ENCODE measurements around the gene SAMD14. TPM values are rescaled to one million over a fixed set of nuclear protein-coding genes. Genes with fewer than 3 reads are reported as not detected.
"Not testable (repeated sequence)": the region's sequence is repeated elsewhere in the genome, so short reads cannot be mapped to it uniquely, and the experiment has no call there.

The SAMD14 gene
- total RNA-seq, 1 donor from 2014 or later, result 2.4 TPM

GRCh38 chr17:50070908-50071680 lies 58.9 kb downstream of the SAMD14 start:
- H3K4me3 Mint-ChIP-seq (ENCODE audit: low read depth), result no peak overlapping the region
- no peaks in the 10 kb centered on the region for H3K36me3 Mint-ChIP-seq (ENCODE audit: low read depth)
- H3K4me1 Mint-ChIP-seq (ENCODE audit: low read depth), result no peaks in the 10 kb centered on the region
- no peaks in the 10 kb centered on the region for H3K9me3 Mint-ChIP-seq
- intact Hi-C loops (cut with micrococcal nuclease), result no loop called here
- no peaks in the 10 kb centered on the region for H3K27me3 Mint-ChIP-seq (ENCODE audit: low read depth)
- DNase-seq (ENCODE audit: low spot score), result no peak
- no peak overlapping the region for H3K27ac Mint-ChIP-seq

- Mint-ChIP-seq H3K4me1 (ENCODE audit: low read depth) (no peaks in the 10 kb centered on the region), H3K9me3 (no peaks in the 10 kb centered on the region), H3K4me3 (ENCODE audit: low read depth) (no peak overlapping the region), H3K36me3 (ENCODE audit: low read depth) (no peaks in the 10 kb centered on the region), H3K27me3 (ENCODE audit: low read depth) (no peaks in the 10 kb centered on the region), H3K27ac (no peak overlapping the region)
- no peak for DNase-seq (ENCODE audit: low spot score)
- intact Hi-C loops (cut with micrococcal nuclease), result no loop called here
Measured at GRCh38 chr17:50067996-50068395, 62.0 kb downstream of the SAMD14 start.

DNA sequence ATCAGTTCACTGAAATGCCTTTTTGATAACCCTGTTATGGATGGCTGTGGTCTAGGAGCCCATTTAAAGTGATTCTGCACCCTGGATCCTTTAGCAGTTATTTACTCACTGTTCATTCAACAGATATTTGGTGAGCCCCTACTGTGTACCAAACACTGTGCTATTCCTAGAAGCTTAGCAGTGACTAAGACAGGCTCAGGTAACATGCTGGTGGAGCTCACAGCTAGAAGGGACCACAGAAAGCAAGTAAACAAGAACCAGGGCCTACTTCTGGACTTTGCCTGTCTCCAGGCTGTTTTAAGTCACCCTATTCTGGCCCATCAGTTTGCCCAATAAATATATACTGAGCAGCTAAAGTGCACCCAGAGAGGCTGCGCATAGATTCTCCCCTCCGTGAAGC lies 63.0 kb downstream of the SAMD14 start:
- DNase-seq (ENCODE audit: low spot score), result no peak
- no peaks in the 10 kb centered on the region for H3K27me3 Mint-ChIP-seq (ENCODE audit: low read depth)
- H3K4me1 Mint-ChIP-seq (ENCODE audit: low read depth), result no peaks in the 10 kb centered on the region
- H3K4me3 Mint-ChIP-seq (ENCODE audit: low read depth), result no peak overlapping the region
- no peaks in the 10 kb centered on the region for H3K9me3 Mint-ChIP-seq
- H3K36me3 Mint-ChIP-seq (ENCODE audit: low read depth), result no peaks in the 10 kb centered on the region
- H3K27ac Mint-ChIP-seq, result no peak overlapping the region
- intact Hi-C loops (cut with micrococcal nuclease), result no loop called here

DNA sequence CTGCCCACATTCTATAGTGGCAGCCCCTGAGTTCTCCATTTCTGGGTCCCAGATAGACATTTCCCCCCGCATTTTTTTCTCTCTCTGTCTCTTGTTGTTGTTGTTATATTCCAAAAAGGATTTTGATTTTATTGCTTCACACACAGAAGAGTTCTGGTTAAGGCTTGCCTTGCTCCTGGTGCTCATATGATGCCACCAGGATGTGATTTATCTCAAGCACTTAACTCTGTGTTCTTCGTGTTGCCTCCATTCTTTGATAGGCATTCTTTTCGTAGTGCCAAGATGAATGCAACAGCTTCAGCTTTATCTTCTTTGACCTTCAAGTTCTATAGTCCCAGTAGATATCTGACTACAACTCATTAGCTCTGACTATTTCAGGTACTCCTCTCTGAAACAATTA lies 64.9 kb downstream of the SAMD14 start:
- Mint-ChIP-seq H3K27me3 (ENCODE audit: low read depth) (no peaks in the 10 kb centered on the region), H3K27ac (no peak overlapping the region)

DNA sequence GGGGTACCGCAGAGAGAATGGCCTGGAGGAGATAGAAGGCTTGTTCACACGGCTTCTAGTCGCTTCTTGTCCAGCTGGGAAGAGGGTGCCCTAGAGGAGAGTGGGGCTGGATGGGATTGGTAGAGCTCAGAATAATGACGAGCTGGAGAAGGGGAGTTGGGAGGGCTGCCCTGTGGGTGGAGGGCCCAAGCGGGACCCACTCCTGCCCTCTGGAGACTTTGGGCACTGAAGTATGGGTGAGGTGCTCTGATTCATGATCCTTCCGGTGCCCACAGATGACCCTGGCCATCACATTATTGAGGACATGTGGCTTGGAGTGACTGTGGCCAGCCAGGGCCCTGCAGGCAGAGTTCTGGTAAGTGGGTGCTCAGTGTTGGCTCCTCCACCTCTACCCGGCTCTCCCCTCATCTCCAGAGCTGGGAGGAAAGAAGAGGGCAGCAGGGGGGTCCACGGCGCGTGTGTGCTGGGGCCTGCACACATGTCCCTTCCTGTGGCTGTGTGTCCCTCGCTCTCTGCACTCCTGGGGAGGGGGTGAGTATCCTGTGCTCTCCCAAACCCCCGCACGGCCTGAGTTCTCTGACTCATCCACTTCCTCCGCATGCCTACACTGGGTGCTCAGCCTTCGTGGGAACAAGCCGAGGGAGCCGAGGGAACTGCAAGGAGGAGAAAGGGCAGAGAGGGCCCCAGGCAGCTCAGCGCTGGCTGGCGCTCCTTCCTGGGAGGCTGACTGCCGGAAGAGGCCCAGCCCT lies 65.5 kb downstream of the SAMD14 start:
- no peaks in the 10 kb centered on the region for H3K4me1 Mint-ChIP-seq (ENCODE audit: low read depth)
- H3K27me3 Mint-ChIP-seq (ENCODE audit: low read depth), result no peaks in the 10 kb centered on the region
- no peaks in the 10 kb centered on the region for H3K36me3 Mint-ChIP-seq (ENCODE audit: low read depth)
- intact Hi-C loops (cut with micrococcal nuclease), result no loop called here
- DNase-seq (ENCODE audit: low spot score), result no peak
- H3K27ac Mint-ChIP-seq, result no peak overlapping the region
- no peak overlapping the region for H3K4me3 Mint-ChIP-seq (ENCODE audit: low read depth)
- no peaks in the 10 kb centered on the region for H3K9me3 Mint-ChIP-seq

More for the DNA sequence above, 64.9 kb downstream of the SAMD14 start:
- Mint-ChIP-seq H3K4me1 (ENCODE audit: low read depth) (no peaks in the 10 kb centered on the region), H3K9me3 (no peaks in the 10 kb centered on the region), H3K36me3 (ENCODE audit: low read depth) (no peaks in the 10 kb centered on the region), H3K4me3 (ENCODE audit: low read depth) (no peak overlapping the region)
- no peak for DNase-seq (ENCODE audit: low spot score)
- intact Hi-C loops (cut with micrococcal nuclease), result no loop called here

- Mint-ChIP-seq H3K36me3 (ENCODE audit: low read depth) (no peaks in the 10 kb centered on the region), H3K27ac (no peak overlapping the region), H3K4me3 (ENCODE audit: low read depth) (no peak overlapping the region), H3K9me3 (no peaks in the 10 kb centered on the region), H3K27me3 (ENCODE audit: low read depth) (peaks cover under 1% of the 10 kb centered on the region), H3K4me1 (ENCODE audit: low read depth) (no peaks in the 10 kb centered on the region)
- DNase-seq (ENCODE audit: low spot score), result no peak
- intact Hi-C loops (cut with micrococcal nuclease), result no loop called here
Measured at GRCh38 chr17:50063561-50064252, 66.3 kb downstream of the SAMD14 start.

DNA sequence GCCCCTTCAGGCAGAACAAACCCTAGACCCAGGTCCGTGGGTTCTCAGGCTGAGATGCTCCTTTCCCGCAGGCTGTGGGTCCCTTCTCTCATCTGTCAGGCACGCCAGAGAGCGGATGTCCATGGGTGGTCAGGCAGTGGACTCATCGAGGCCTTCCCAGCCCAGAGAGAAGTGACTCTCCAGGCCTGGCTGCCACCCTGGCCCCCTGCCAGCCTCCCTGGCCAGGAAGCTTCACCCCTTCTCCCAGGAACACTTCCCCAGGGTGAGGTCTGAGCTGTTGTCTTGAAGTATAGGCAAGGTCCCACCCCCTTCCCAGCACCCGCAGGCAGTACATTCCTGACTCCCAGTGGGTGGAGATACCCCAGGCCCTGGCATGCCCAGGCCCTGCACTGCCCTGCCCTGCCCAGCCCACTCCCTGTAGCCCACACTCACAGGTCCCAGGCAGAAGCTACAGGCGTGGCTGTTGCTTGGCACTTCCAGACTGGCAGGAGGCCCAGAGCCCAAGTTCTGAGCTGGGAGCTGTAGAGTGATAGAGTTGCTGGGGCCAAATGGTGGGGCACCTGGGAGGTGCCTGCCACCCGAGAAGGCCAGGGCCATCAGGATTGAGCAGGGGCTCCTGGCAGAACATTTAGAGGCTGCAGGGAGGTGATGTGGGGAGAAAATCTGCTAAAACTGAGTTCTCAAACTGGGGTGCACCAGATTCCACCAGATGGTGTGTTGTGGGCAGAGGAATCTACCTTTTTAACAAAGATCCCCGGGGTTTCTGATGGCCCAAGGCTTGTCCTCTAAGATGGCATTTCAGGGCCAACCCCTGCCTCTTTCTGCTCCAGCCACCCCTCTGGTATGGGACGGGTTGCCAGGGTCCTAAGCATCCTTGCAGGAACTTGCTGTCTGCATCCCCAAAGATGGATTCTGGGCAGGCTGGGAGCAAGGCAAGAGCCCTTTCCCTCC lies 67.4 kb downstream of the SAMD14 start:
- H3K9me3 Mint-ChIP-seq, result no peaks in the 10 kb centered on the region
- H3K4me3 Mint-ChIP-seq (ENCODE audit: low read depth), result no peak overlapping the region
- H3K27ac Mint-ChIP-seq, result no peak overlapping the region
- no peak for DNase-seq (ENCODE audit: low spot score)
- intact Hi-C loops (cut with micrococcal nuclease), result no loop called here
- peaks cover 8% of the 10 kb centered on the region for H3K27me3 Mint-ChIP-seq (ENCODE audit: low read depth)
- no peaks in the 10 kb centered on the region for H3K36me3 Mint-ChIP-seq (ENCODE audit: low read depth)
- peaks cover 3% of the 10 kb centered on the region for H3K4me1 Mint-ChIP-seq (ENCODE audit: low read depth)

DNA sequence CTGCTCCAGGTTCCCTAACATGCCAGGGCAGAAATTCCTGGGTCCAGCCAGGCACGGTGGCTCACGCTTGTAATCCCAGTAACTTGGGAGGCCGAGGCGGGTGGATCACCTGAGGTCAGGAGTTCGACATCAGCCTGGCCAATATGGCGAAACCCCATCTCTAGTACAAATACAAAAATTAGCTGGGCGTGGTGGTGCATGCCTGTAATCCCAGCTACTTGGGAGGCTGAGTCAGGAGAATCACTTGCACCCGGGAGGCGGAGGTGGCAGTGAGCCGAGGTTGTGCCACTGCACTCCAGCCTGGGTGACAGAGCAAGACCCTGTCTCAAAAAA lies 68.3 kb downstream of the SAMD14 start:
- intact Hi-C loops (cut with micrococcal nuclease); H3K27me3 Mint-ChIP-seq (ENCODE audit: low read depth); H3K36me3 Mint-ChIP-seq (ENCODE audit: low read depth); H3K27ac Mint-ChIP-seq; H3K4me3 Mint-ChIP-seq (ENCODE audit: low read depth); DNase-seq (ENCODE audit: low spot score); H3K9me3 Mint-ChIP-seq: not testable (repeated sequence)
- H3K4me1 Mint-ChIP-seq (ENCODE audit: low read depth), result peaks cover 10% of the 10 kb centered on the region

GRCh38 chr17:50060951-50061712 lies 68.8 kb downstream of the SAMD14 start:
- DNase-seq (ENCODE audit: low spot score), result no peak
- Mint-ChIP-seq H3K9me3 (no peaks in the 10 kb centered on the region), H3K4me3 (ENCODE audit: low read depth) (no peak overlapping the region), H3K27me3 (ENCODE audit: low read depth) (peaks cover 8% of the 10 kb centered on the region), H3K4me1 (ENCODE audit: low read depth) (peaks cover 12% of the 10 kb centered on the region), H3K27ac (no peak overlapping the region), H3K36me3 (ENCODE audit: low read depth) (no peaks in the 10 kb centered on the region)
- intact Hi-C loops (cut with micrococcal nuclease), result no loop called here

Other genes starting within 250 kb of the SAMD14 start
- gene DLX4, start 161.0 kb downstream of the SAMD14 start, total RNA-seq, result not detected in 2 replicates
- not detected in 2 replicates for gene DLX3, start 134.9 kb downstream of the SAMD14 start, total RNA-seq
- 10.1 and 10.8 TPM in 2 replicates for gene ITGA3, start 74.0 kb downstream of the SAMD14 start, total RNA-seq
- gene PDK2, start 34.8 kb downstream of the SAMD14 start, total RNA-seq, result 11.0 and 12.1 TPM in 2 replicates
- 126 and 130 TPM in 2 replicates for gene PPP1R9B, start 20.5 kb upstream of the SAMD14 start, total RNA-seq
- gene SGCA, start 35.8 kb upstream of the SAMD14 start, total RNA-seq, result 0.41 and 0.48 TPM in 2 replicates
- 13.9 and 15.5 TPM in 2 replicates for gene COL1A1, start 71.5 kb upstream of the SAMD14 start, total RNA-seq
- gene TMEM92, start 144.3 kb upstream of the SAMD14 start, total RNA-seq, result 1.5 and 1.6 TPM in 2 replicates
- 134 and 143 TPM in 2 replicates for gene XYLT2, start 216.0 kb upstream of the SAMD14 start, total RNA-seq
- 95.2 and 95.6 TPM in 2 replicates for gene MRPL27, start 243.0 kb upstream of the SAMD14 start, total RNA-seq
- gene EME1, start 243.1 kb upstream of the SAMD14 start, total RNA-seq, result 26.8 and 28.6 TPM in 2 replicates